HG03095 (cell line): ENCODE data around the gene LTB4R.
A peak's percentile ranks its signal among the peaks of the same experiment; 100 is the strongest.

Experiments used
- ATAC-seq: cut with Tn5 transposase; IDR thresholded peaks from one replicate; pipeline ENCODE4 v1.9.1; 2021; ENCODE audit warnings: moderate library complexity; ENCODE audit not compliant: unreplicated experiment

Gene LTB4R, protein sequence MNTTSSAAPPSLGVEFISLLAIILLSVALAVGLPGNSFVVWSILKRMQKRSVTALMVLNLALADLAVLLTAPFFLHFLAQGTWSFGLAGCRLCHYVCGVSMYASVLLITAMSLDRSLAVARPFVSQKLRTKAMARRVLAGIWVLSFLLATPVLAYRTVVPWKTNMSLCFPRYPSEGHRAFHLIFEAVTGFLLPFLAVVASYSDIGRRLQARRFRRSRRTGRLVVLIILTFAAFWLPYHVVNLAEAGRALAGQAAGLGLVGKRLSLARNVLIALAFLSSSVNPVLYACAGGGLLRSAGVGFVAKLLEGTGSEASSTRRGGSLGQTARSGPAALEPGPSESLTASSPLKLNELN

DNA sequence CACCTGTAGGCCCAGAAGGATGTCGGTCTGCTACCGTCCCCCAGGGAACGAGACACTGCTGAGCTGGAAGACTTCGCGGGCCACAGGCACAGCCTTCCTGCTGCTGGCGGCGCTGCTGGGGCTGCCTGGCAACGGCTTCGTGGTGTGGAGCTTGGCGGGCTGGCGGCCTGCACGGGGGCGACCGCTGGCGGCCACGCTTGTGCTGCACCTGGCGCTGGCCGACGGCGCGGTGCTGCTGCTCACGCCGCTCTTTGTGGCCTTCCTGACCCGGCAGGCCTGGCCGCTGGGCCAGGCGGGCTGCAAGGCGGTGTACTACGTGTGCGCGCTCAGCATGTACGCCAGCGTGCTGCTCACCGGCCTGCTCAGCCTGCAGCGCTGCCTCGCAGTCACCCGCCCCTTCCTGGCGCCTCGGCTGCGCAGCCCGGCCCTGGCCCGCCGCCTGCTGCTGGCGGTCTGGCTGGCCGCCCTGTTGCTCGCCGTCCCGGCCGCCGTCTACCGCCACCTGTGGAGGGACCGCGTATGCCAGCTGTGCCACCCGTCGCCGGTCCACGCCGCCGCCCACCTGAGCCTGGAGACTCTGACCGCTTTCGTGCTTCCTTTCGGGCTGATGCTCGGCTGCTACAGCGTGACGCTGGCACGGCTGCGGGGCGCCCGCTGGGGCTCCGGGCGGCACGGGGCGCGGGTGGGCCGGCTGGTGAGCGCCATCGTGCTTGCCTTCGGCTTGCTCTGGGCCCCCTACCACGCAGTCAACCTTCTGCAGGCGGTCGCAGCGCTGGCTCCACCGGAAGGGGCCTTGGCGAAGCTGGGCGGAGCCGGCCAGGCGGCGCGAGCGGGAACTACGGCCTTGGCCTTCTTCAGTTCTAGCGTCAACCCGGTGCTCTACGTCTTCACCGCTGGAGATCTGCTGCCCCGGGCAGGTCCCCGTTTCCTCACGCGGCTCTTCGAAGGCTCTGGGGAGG is at the start of gene LTB4R:
TSS of gene LTB4R (plus strand) at position 857 of the 959 bp plus-strand sequence. CDS start 4,150 bp downstream, outside the sequence.
- peak; percentile 70 for ATAC-seq

DNA sequence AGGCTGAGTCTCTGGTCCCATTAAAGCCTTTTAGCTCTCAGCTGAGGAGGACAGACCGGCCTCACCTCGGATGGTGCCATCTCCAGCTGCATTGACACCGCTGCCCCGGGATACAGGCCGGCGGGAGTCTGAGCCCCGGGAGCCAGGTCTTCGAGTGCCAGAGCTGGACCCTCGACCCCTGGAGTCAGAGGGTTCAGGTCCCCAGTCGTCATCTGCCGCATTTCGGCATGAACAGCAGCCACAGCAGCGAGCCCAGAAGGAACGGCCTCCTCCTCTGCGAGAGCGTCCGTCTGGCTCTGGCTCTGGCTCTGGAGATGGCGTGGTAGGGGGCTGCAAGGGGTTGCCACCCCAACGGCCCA is 49.4 kb upstream of the LTB4R start:
- no peak for ATAC-seq

DNA sequence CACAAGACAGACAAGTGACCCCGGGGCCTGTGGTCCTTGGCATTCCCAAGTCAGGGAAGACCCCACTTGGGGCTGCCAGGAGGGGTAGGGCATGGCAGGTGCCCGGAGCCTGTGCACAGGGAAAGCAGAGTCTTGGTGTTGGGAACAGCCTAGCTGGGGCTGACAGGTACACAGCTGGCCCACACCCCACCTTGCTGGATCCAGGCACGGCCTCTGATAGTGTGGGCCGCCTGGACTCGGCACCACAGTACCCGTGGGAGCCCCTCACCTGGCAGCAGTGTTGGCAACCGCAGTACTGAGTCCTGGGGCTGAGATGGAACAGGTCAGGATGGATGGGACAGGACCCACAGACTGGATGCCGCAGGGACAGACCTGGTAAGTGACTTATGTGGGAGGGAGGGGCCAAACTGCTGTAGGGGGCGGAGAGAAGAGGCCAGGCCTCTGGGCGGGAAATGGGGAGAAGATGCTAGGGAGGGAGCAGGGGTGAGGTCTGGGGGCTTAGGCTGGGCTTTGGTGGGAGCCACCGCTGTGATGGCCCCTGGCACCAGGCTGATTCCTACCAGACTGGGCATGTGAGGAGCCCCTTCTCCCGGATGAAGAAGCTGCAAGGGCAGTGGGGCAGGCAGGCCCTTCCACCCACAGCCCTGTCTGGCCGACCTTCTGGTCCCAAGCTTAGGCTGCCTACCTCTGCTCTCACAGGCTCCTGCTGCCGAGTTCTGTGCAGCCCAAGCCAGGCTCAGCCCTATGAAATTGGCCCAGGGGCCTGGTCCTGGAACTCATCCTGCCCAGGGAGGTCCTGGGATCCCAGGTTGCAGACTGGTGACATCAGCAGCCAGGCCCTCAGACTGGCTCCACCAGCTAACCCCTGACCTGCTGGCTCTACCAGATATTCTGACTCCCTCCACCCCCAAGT is 48.2 kb upstream of the LTB4R start, which contains the start of gene TGM1:
TSS of gene TGM1 (minus strand) at position 357 of the 913 bp plus-strand sequence. CDS start 825 bp downstream, outside the sequence.
- ATAC-seq = no peak

DNA sequence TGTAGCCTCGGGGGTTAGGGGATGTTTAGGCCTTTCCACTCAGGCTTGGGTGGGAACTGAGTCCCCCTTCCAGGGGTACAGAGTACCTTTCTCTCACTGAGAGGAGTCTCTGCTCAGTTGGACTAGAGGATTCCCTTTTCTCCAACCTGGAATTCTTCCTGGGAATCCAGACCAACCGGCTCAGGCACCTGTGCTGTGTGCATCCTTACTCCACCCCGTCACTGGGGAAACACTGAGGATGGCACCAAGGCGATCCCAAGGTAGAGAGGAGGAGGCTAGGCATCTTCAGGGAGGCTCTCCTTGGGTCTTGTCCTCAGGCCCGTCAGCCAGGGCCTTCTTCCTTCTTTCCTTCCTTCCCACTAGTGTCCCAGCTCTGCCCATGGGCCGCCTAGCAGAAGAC is 47.5 kb upstream of the LTB4R start:
- no peak for ATAC-seq

DNA sequence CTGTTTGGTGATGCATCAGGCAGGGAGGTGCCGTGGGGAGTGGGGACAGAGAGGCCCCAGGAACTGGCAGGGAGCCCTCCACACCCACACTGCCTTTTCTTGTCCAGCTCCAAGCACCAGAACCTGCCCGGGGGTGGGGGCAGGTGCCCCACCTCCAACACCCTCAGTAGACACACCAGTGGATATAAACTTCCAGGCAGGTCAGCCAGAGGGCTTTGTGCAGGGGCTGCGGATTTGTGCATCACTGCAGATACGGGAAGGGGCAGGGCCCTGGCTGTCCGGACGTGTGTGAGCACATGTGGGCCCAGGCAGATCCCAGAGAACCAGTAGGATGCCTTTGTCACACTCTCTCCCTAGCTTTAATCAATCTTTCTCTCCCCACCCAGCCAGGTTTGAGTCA is 47.0 kb upstream of the LTB4R start:
- no peak for ATAC-seq

DNA sequence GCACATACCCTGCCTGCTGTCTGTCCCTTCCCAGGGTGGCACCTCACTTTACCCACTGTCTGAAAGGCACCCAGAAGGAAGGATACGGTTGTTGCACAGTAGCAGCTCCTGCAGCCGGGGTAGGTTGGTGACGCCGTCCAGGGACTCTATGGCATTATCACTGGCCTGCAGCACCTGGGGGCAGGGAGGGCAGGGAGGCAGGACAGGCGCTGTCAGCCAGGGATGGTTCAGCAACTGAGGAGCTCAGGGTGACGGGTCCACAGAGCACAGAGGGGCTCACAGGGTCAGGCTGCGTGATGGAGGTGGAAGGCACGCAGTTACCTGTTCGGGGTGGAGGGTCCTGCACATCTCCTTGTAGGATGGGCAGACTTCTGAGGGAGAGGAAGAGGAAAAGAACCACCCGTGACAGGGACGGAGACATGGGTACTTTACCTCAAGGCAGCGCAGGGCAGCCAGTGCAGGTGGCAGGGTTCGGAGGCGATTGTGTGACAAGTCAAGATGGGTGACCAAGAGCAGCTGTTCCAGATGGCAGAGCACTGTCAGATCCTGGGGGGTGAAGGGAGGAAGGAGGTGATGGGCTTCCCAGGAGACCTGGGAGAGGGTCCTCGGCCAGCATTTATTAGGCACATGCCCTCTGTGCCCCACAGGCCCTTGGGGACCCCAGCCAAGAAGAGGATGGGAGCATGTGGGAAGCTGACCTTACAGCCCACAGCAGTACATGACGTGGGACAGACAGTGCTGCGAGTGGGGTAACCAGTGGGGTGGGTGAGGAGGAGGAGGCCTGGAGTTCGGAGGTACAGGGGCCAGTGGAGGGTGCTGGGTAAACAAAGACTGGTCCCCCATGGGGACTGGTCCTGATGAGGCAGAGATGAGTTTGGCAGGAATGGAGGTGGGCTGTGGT is 44.7 kb upstream of the LTB4R start:
- ATAC-seq = no peak

DNA sequence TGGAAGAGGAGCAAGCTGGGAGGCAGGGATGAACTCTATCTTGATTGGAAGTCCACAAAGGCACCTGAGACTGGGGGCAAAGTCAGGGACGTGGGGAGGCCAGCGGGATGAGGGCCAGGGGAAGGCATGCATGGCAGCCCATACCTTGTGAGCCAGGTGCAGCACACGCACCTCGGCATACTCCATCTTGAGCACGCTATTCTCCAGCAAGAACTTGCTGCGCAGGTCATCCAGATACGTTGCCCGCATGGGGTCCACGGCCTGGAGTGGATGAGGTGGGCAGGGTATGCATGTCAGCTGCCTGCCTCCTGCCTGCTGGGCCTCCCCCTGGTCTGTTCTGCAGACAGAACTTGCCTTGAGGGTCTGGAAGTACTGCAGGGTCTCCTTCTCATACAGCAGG is 43.8 kb upstream of the LTB4R start:
- ATAC-seq = no peak

DNA sequence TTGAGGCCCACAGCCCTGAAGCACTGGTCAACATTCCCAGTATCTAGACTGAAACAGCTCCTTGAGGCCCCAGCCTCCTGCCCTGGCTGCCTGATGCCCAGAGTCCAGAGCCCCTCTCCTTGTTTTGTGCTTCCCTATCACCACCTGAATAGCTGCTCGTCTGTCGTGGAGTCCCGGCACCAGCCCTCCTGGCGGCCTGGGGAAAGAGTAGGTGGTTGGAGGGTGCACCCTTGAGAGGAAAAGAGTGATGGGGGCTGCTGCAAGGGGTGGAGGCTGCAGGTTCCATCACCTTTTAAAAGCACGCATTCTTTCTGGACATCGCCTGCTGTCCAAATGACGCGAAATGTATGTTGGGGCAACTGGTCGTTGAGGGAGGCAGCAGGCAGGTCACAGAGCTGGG is 43.1 kb upstream of the LTB4R start:
- no peak for ATAC-seq

DNA sequence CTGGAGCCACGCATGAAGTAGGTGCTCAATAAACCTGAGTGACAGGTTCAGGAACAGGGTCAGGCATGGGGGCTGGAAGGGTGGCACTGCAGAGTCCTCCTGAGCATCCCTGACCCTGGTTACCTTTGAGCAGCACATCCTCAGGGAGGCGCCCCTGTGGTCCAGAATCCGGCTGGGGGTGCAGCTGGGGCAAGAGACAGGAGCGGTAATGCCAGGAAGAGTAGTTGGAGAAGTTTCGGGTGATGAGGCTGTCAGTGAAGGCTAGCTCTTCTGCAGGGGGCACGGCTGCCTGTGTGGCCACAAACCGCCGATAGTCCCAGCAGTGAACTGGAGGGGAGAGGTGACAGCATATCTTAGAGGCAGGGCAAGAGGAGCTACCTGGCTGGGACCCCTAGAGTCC is 41.9 kb upstream of the LTB4R start:
- ATAC-seq = no peak

DNA sequence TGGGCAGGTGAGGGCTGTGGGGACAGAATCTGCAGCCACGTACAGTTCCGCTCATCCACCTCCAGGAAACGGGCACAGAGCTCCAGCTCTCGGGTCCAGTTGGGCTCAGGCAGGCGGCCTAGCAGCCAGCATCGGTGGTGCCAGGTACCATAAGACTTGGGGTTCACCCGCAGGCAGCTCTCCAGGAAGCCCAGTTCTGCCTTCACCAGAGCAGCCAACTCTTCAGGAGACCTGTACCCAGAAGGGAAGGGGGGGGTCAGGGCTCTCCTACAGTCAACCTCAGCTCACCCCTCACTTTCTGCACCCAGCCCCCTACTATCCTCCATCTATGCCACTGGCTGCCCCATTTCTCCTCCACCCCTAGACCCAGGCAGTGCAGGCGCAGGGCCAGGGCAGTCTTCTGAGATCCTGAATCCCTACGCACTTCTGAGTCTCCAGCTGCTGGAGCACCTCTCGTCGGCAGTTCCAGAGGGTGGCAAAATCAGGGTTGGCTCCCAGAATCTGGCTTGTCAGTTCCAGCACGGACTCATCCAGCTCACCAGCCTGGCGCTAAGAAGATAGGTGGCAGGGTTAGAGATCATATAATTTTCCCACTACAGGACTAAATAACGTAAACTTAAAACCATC is 41.3 kb upstream of the LTB4R start:
- no peak for ATAC-seq

DNA sequence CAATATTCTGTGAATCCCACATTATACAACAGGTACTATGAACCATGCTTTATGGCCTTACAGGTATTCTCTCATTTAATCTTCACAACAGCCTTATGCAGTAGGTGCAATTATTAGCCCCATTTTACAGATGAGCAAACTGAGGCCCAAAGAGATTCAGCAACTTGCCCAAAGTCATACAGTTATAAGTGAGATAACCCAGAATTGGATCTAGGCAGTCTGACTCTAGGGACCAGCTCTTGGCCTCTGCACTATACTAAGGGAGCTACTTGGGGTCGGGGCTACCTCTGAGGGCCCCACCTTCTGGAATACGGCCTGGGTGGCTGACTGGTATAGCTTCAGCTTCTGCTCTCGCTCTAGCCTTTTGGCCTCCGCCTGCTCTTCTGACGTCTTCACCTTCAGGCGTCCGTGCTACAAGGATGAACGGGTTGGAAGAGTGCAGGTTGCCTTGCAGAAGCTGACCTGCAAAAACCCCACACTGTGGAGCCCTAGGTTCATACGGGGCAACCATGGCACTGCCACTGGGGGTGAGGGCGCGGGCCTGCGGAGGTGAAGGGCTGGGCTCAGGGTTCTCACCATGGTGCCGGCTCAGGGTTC is 40.7 kb upstream of the LTB4R start:
- no peak for ATAC-seq

DNA sequence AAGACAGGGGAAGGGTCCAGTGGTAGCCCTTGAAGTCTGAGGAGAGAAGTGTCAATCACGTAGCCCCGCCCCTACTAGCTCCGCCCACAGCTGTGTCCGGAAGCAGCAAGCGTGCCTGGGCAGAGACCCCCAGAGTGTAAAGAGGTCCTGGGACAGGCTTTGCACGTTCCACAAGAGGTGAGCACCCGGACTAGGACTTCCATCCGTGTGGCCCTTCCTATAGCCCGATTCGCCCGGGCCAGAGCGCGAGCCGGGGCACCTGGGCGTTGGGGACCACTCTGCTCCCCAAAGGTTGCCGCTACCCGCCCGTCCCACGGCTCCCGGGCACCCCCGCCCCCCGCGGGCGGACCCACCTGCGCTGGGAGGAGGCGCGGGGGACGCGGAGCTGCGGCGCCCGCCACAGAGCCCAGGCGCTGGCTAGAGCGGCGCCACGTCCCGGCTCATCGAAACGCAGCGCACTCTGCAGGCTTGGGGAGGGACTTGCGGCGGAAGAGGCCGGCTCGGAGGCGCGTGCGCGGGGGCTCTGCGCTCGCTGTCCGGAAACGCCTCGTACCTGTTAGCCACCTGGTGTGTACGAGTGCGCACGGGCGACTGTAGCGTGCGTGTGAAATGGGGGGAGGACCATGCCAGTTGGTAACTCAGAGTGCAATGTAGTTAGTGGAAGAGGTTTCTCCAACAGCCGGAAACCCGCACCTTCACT is 40.0 kb upstream of the LTB4R start, which contains the start of gene RABGGTA:
TSS of gene RABGGTA (minus strand) at position 464 of the 700 bp plus-strand sequence. CDS start 482 bp downstream, outside the sequence.
- ATAC-seq = peak; percentile 76

DNA sequence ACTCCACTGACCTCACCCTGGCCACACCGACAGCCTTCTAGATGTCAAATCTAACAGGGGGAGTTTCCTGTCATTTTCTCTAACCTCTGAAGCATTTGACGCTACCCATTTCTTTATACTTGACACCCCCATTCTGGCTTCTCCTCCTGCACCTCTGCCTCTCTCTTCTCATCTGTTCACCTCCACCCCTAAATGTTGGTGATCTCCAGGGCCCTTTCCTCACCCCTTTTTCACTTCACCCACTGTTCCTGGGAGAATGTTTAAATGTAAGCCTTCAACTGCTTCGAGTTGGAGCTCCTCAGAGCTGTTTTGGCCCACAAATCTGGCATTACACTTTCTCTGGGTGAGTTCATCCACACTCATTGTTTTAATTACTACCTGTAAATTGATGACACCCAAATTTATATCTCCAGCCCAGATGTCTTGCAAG is 39.5 kb upstream of the LTB4R start:
- no peak for ATAC-seq

DNA sequence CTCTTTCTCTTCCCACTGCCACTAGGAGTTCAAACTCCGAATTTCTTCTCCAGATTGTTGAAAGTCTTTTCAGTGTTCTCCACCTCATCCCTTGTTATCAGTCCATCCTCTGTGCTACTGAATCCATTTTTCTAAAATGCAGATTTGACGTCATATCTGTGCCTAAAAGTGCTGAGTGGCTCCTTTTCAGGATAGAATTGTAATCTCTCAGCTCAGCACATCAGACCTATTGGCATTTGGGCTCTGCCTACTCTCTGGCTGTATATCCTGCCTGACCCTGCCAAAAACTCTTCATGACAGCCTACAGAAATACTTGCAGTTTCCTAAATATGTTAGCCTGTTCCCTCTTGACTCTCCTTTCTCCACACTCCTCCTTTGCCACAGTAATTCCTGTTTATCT is 38.8 kb upstream of the LTB4R start:
- ATAC-seq = no peak

DNA sequence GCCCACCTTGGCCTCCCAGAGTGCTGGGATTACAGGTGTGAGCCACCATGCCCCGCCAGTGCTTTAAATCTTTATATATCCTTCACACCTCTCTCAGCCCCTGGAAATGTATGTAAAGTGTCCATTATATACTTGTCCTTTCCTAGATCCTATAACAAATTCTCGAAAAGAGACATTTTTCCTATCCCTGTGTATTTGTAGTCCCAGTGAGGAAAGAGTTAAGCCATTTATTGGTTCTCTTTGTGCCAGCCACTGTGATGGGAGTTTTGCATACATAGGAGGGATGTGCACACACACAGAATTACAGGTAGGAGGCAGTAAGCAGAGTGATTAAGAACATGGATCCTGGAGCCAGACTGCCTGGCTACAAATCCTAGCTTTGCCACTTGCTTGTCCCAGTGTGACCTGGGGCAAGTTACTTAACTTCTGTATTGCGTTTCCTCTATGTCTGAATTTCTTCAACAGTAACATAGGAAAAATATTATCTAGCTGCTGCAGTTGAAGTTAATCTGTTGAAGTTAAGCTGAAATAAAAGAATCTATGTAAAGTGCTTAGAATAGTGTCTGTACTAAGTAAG is 37.8 kb upstream of the LTB4R start:
- ATAC-seq = no peak

DNA sequence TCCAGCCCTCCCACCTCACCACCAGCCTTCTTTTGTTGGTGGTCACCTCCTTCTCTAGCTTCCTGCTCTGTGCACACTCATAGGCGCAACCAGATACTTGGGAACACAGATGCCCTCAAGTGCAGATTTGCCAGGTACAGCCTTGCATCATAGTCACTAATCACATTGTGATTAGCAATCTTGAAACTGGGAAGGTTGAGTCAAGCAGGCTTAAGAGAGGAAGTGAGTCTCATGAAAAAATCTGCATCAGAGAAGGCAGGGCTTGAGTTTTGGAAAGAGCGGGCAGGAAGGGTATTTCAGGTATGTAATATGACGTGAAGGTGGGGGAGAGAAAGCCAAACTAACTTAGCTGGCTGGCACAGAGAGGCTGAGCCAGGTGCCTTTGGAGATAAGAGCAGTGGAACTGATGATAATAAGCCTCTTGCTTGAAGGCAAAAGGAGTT is 37.2 kb upstream of the LTB4R start:
- peak; percentile 47 for ATAC-seq

DNA sequence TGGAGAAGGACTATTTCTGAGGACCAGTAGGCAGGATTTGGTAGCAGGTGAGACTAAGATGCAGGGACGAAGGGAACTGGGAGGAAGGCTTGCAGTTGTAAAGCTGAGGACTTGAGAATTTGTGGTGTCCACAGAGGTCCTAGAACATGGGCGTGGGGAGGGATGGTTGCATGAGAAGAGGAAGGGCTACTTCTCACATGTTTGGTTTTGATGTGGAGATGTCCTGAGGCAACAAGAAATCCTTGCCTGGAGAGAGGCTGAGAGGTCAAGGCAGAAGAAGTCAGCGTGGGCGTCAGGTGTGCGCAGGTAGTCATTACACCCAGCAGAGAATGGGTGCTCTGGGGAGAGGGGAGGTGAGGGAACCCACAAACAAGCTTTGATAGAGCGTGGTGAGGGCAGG is 34.2 kb upstream of the LTB4R start:
- ATAC-seq = no peak
